D721Med (cell line): ENCODE results near the gene TSPAN5.
A peak's percentile ranks its signal among the peaks of the same experiment; 100 is the strongest.
"Not testable (repeated sequence)": the region's sequence is repeated elsewhere in the genome, so short reads cannot be mapped to it uniquely, and the experiment has no call there.

Source experiments
- DNase-seq: peaks from one replicate; pipeline ENCODE4 v3.0.0; 2011; ENCODE audit warnings: low spot score; ENCODE audit not compliant: insufficient read length
- FAIRE-seq: peaks from 2 replicates; lab custom pipeline; 2011; peaks lifted over from hg19 to GRCh38; lab: Jason Lieb, UNC
- CTCF ChIP-seq: IDR thresholded peaks from 2 replicates; pipeline ENCODE4 v1.5.1; 2012; ENCODE audit warnings: mild to moderate bottlenecking, control low read depth; ENCODE audit not compliant: insufficient read depth; ENCODE audit errors: missing control alignments

Gene TSPAN5

GRCh38 chr4:98467627-98468072 lies 190.8 kb downstream of the TSPAN5 start:
- peak; percentile 51 for DNase-seq
- FAIRE-seq = peak; percentile 76
- peak; percentile 94 for TF ChIP-seq CTCF

- DNase-seq = no peak
- no peak for FAIRE-seq
- TF ChIP-seq CTCF = no peak
Measured at GRCh38 chr4:98466868-98467599, 191.4 kb downstream of the TSPAN5 start.

GRCh38 chr4:98462487-98462886 lies 195.9 kb downstream of the TSPAN5 start:
- FAIRE-seq (no peak), DNase-seq (no peak)
- TF ChIP-seq CTCF = no peak

- not testable (repeated sequence) for DNase-seq, FAIRE-seq
Measured at GRCh38 chr4:98461121-98461865, 197.1 kb downstream of the TSPAN5 start.

- FAIRE-seq = not testable (repeated sequence)
Measured at GRCh38 chr4:98457422-98457821, 201.0 kb downstream of the TSPAN5 start.

GRCh38 chr4:98452091-98452490 lies 206.3 kb downstream of the TSPAN5 start:
- FAIRE-seq (no peak), DNase-seq (no peak)
- TF ChIP-seq CTCF = no peak

More at GRCh38 chr4:98457422-98457821, 201.0 kb downstream of the TSPAN5 start:
- not testable (repeated sequence) for DNase-seq

- FAIRE-seq (no peak), DNase-seq (no peak)
- no peak for TF ChIP-seq CTCF
Measured at GRCh38 chr4:98448908-98449307, 209.5 kb downstream of the TSPAN5 start.

GRCh38 chr4:98447648-98448047 lies 210.8 kb downstream of the TSPAN5 start:
- FAIRE-seq = no peak
- no peak for TF ChIP-seq CTCF

More at GRCh38 chr4:98447648-98448047, 210.8 kb downstream of the TSPAN5 start:
- DNase-seq = no peak
